ENCODE measurements around the gene METTL9. TPM values are rescaled to one million over a fixed set of nuclear protein-coding genes. Genes with fewer than 3 reads are reported as not detected.
"Not testable (repeated sequence)": the region's sequence is repeated elsewhere in the genome, so short reads cannot be mapped to it uniquely, and the experiment has no call there.

METTL9 gene
- total RNA-seq, 1 donor from 2014 or later = 225 TPM

GRCh38 chr16:21568502-21569189 is 30.7 kb upstream of the METTL9 start:
- no peaks in the 10 kb centered on the region for H3K36me3 ChIP-seq (ENCODE audit: control insufficient read depth, insufficient read depth, low read length)
- DNase-seq (ENCODE audit: low read depth) (peak; percentile 65), FAIRE-seq (no peak)

DNA sequence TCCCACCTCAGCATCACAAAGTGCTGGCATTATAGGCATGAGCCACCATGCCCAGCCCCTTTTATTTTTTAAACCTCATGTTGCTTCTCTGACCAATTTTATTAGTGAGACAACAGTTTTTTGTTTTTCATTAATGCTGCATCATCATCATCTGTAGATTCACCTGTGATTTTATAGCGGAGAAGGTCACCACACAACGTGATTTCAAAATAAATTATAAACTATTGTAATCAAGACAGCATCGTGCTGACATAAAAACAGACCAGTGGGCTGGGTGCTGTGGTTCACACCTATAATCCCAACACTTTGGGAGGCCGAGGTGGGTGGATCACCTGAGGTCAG is 28.7 kb upstream of the METTL9 start:
- no peak overlapping the region for H3K4me3 ChIP-seq (ENCODE audit: low read depth, low read length)
- DNase-seq (ENCODE audit: low read depth) (no peak), FAIRE-seq (no peak)
- H3K27me3 ChIP-seq (ENCODE audit: control insufficient read depth, insufficient read depth, low read length) = no peaks in the 10 kb centered on the region
- TF ChIP-seq, protein P1, sequence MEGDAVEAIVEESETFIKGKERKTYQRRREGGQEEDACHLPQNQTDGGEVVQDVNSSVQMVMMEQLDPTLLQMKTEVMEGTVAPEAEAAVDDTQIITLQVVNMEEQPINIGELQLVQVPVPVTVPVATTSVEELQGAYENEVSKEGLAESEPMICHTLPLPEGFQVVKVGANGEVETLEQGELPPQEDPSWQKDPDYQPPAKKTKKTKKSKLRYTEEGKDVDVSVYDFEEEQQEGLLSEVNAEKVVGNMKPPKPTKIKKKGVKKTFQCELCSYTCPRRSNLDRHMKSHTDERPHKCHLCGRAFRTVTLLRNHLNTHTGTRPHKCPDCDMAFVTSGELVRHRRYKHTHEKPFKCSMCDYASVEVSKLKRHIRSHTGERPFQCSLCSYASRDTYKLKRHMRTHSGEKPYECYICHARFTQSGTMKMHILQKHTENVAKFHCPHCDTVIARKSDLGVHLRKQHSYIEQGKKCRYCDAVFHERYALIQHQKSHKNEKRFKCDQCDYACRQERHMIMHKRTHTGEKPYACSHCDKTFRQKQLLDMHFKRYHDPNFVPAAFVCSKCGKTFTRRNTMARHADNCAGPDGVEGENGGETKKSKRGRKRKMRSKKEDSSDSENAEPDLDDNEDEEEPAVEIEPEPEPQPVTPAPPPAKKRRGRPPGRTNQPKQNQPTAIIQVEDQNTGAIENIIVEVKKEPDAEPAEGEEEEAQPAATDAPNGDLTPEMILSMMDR (IDR thresholded peaks at IDR 0.05; ENCODE audit: insufficient read depth, low read length, severe bottlenecking) = no peak
- no peaks in the 10 kb centered on the region for H3K36me3 ChIP-seq (ENCODE audit: control insufficient read depth, insufficient read depth, low read length)

More at GRCh38 chr16:21568502-21569189, 30.7 kb upstream of the METTL9 start:
- Histone ChIP-seq H3K27me3 (ENCODE audit: control insufficient read depth, insufficient read depth, low read length) (no peaks in the 10 kb centered on the region), H3K4me3 (ENCODE audit: low read depth, low read length) (no peak overlapping the region)
- TF ChIP-seq, protein P1 (IDR thresholded peaks at IDR 0.05; ENCODE audit: insufficient read depth, low read length, severe bottlenecking) = no peak

- DNase-seq (ENCODE audit: low read depth); H3K27me3 ChIP-seq (ENCODE audit: control insufficient read depth, insufficient read depth, low read length); H3K36me3 ChIP-seq (ENCODE audit: control insufficient read depth, insufficient read depth, low read length); H3K4me3 ChIP-seq (ENCODE audit: low read depth, low read length); FAIRE-seq: not testable (repeated sequence)
These were observed 25.9 kb upstream of the METTL9 start for GRCh38 chr16:21573506-21573905.

DNA sequence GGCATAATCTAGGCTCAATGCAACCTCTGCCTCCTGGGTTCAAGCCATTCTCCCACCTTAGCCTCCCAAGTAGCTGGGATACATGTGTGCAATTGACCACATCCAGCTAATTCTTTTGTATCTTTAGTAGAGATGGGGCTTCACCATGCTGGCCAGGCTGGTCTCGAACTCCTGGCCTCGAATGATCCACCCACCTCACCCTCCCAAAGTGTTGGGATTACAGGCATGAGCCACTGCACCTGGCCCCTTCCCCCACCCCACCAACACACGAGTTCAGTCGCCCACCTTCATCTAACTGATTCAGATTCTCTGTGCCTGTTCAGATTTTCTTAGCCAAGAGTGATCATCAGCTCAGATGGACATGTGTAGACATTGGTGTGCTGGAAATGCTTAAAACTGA is 25.0 kb upstream of the METTL9 start:
- Histone ChIP-seq H3K36me3 (ENCODE audit: control insufficient read depth, insufficient read depth, low read length) (no peaks in the 10 kb centered on the region), H3K27me3 (ENCODE audit: control insufficient read depth, insufficient read depth, low read length) (no peaks in the 10 kb centered on the region), H3K4me3 (ENCODE audit: low read depth, low read length) (no peak overlapping the region)
- TF ChIP-seq, protein P1 (IDR thresholded peaks at IDR 0.05; ENCODE audit: insufficient read depth, low read length, severe bottlenecking) = no peak
- DNase-seq (ENCODE audit: low read depth) (no peak), FAIRE-seq (no peak)

DNA sequence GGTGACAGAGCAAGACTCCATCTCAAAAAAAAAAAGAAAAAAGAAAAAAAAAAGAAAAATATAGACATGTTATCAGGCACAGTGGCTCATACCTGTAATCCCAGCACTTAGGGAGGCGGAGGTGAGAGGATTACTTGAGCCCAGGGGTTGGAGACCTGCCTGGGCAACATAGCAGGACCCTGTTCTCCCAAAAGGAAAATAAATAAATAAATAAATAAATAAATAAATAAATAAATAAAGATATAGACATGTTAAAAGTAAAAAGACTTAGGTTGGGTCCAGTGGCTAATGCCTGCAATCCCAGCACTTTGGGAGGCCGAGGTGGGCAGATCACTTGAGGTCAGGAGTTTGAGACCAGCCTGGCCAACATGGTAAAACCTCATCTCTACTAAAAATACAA is 23.1 kb upstream of the METTL9 start:
- not testable (repeated sequence) for FAIRE-seq; H3K4me3 ChIP-seq (ENCODE audit: low read depth, low read length); DNase-seq (ENCODE audit: low read depth); H3K36me3 ChIP-seq (ENCODE audit: control insufficient read depth, insufficient read depth, low read length); H3K27me3 ChIP-seq (ENCODE audit: control insufficient read depth, insufficient read depth, low read length)

DNA sequence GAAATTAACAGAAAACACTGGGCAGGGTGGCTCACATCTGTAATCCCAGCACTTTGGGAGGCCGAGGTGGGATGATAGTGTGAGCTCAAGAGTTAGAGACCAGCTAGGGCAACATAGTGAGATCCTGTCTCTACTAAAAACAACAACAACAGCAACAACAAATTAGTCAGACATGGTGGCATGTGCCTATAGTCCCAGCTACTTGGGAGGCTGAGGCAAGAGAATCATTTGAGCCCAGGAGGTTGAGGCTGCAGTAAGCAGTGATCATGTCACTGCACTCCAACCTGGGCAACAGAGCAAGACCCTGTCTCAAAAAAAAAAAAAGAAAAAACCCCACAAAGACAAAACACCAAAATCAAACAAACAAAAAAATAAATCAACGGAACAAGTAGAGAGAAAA is 21.9 kb upstream of the METTL9 start:
- DNase-seq (ENCODE audit: low read depth); H3K36me3 ChIP-seq (ENCODE audit: control insufficient read depth, insufficient read depth, low read length); H3K4me3 ChIP-seq (ENCODE audit: low read depth, low read length); FAIRE-seq; H3K27me3 ChIP-seq (ENCODE audit: control insufficient read depth, insufficient read depth, low read length): not testable (repeated sequence)

DNA sequence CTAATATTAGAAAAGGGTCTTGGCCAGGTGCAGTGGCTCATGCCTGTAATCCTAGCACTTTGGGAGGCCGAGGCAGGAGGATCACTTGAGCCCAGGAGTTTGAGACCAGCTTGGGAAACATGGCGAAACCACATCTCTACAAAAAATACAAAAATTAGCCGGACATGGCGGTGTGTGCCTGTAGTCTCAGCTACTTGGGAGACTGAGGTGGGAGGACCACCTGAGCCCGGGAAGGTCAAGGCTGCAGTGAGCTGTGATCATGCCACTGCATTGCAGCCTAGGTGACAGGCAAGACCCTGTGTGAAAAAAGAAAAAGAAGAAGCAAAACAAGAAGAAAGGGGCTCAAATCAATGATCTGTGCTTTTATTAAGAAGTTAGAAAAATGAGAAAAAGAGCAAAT is 21.1 kb upstream of the METTL9 start:
- H3K27me3 ChIP-seq (ENCODE audit: control insufficient read depth, insufficient read depth, low read length); H3K36me3 ChIP-seq (ENCODE audit: control insufficient read depth, insufficient read depth, low read length); H3K4me3 ChIP-seq (ENCODE audit: low read depth, low read length); DNase-seq (ENCODE audit: low read depth); FAIRE-seq: not testable (repeated sequence)

DNA sequence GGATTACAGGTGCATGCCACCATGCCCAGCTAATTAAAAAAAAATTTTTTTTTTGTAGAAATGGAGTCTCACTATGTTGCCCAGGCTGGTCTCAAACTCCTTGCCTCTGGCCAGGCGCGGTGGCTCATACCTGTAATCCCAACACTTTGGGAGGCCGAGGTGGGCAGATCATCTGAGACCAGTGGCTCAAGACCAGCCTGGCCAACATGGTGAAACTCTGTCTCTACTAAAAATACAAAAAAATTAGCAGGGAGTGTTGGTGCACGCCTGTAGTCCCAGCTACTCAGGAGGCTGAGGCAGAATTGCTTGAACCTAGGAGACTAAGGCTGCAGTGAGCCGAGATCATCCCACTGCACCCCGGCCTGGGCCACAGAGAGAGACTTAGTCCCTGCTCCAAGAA is 19.2 kb upstream of the METTL9 start:
- not testable (repeated sequence) for DNase-seq (ENCODE audit: low read depth); H3K36me3 ChIP-seq (ENCODE audit: control insufficient read depth, insufficient read depth, low read length); FAIRE-seq; H3K4me3 ChIP-seq (ENCODE audit: low read depth, low read length); H3K27me3 ChIP-seq (ENCODE audit: control insufficient read depth, insufficient read depth, low read length)

All from bronchial epithelial cell (primary cell).